Activated CD4-positive, alpha-beta T cell treated with anti-CD3 and anti-CD28 coated beads, Interleukin-2, amount 50 U/mL, for 1 hour (primary cell): ENCODE data around the gene LSM5.
"Not testable (repeated sequence)": the region's sequence is repeated elsewhere in the genome, so short reads cannot be mapped to it uniquely, and the experiment has no call there.

ENCODE experiments used
- DNase-seq: peaks from one replicate; pipeline ENCODE4 v3.0.0-alpha.2; 2020

Gene LSM5

GRCh38 chr7:32501522-32501921 lies 11.3 kb upstream of the LSM5 start:
- DNase-seq, result no peak

- DNase-seq, result no peak
These were observed 10.8 kb upstream of the LSM5 start for GRCh38 chr7:32500922-32501341.

- not testable (repeated sequence) for DNase-seq
These were observed 10.0 kb upstream of the LSM5 start for GRCh38 chr7:32500216-32500615.

GRCh38 chr7:32499755-32500154 lies 9.6 kb upstream of the LSM5 start:
- DNase-seq, result not testable (repeated sequence)

GRCh38 chr7:32496052-32496813 lies 6.1 kb upstream of the LSM5 start:
- DNase-seq, result no peak

- peak; percentile 99 for DNase-seq
These were observed 5.3 kb upstream of the LSM5 start, which contains the start of gene AVL9 for GRCh38 chr7:32495298-32496051. TSS of gene AVL9 (plus strand) at chr7:32495489. CDS start at chr7:32495710, 221 bp downstream.

- DNase-seq, result no peak
These were observed 4.7 kb upstream of the LSM5 start for GRCh38 chr7:32494946-32495297.

- no peak for DNase-seq
These were observed 423 bp downstream of the LSM5 start for GRCh38 chr7:32489788-32490126.

- no peak for DNase-seq
These were observed 8.3 kb downstream of the LSM5 start for GRCh38 chr7:32481921-32482320.

GRCh38 chr7:32481176-32481575 lies 9.0 kb downstream of the LSM5 start:
- DNase-seq, result no peak

GRCh38 chr7:32479574-32480200 lies 10.5 kb downstream of the LSM5 start:
- DNase-seq, result no peak

GRCh38 chr7:32477649-32477980 lies 12.6 kb downstream of the LSM5 start:
- no peak for DNase-seq

GRCh38 chr7:32476816-32477648 lies 13.1 kb downstream of the LSM5 start:
- DNase-seq, result no peak

GRCh38 chr7:32474008-32474407 lies 16.2 kb downstream of the LSM5 start:
- DNase-seq, result no peak

GRCh38 chr7:32472015-32472414 lies 18.2 kb downstream of the LSM5 start:
- no peak for DNase-seq

GRCh38 chr7:32470871-32471270 lies 19.3 kb downstream of the LSM5 start:
- no peak for DNase-seq

- not testable (repeated sequence) for DNase-seq
These were observed 20.2 kb downstream of the LSM5 start for GRCh38 chr7:32470004-32470403.

- DNase-seq, result not testable (repeated sequence)
These were observed 25.4 kb downstream of the LSM5 start for GRCh38 chr7:32464641-32465416.

- no peak for DNase-seq
These were observed 27.2 kb downstream of the LSM5 start for GRCh38 chr7:32462977-32463376.

- no peak for DNase-seq
These were observed 27.7 kb downstream of the LSM5 start for GRCh38 chr7:32462451-32462850.

GRCh38 chr7:32461484-32461883 lies 28.7 kb downstream of the LSM5 start:
- no peak for DNase-seq

- DNase-seq, result no peak
These were observed 30.4 kb downstream of the LSM5 start for GRCh38 chr7:32459788-32460187.
